ENCODE measurements around the gene MYLK2. TPM values are rescaled to one million over a fixed set of nuclear protein-coding genes. Genes with fewer than 3 reads are reported as not detected.

The MYLK2 gene
- total RNA-seq, 1 experiment from 2014 or later, result 0.74 TPM

DNA sequence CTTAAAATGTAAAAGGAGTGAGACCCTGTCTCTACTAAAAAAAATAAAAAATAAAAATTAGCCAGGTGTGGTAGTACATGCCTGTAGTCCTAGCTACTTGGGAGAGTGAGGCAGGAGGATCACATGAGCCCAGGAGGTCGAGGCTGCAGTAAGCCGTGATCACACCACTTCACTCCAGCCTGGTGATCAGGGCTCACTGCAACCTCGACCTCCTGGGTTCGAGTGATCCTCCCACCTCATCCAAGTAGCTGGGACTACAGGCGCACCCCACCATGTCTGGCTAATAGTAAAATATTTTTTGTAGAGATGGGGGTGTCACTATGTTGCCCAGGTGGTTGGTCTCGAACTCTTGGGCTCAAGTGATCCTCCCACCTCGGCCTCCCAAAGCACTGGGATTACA, 34.3 kb downstream of the MYLK2 start:
- H3K79me2 ChIP-seq (ENCODE audit: insufficient read depth, low read length), result no peaks in the 10 kb centered on the region
- TF ChIP-seq, protein P1, sequence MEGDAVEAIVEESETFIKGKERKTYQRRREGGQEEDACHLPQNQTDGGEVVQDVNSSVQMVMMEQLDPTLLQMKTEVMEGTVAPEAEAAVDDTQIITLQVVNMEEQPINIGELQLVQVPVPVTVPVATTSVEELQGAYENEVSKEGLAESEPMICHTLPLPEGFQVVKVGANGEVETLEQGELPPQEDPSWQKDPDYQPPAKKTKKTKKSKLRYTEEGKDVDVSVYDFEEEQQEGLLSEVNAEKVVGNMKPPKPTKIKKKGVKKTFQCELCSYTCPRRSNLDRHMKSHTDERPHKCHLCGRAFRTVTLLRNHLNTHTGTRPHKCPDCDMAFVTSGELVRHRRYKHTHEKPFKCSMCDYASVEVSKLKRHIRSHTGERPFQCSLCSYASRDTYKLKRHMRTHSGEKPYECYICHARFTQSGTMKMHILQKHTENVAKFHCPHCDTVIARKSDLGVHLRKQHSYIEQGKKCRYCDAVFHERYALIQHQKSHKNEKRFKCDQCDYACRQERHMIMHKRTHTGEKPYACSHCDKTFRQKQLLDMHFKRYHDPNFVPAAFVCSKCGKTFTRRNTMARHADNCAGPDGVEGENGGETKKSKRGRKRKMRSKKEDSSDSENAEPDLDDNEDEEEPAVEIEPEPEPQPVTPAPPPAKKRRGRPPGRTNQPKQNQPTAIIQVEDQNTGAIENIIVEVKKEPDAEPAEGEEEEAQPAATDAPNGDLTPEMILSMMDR (conservative IDR thresholded peaks at IDR 0.05), result no peak
- H3K18ac ChIP-seq (ENCODE audit: insufficient read length, low read depth, low read length), result no peak overlapping the region
- no peaks in the 10 kb centered on the region for H4K20me1 ChIP-seq (ENCODE audit: control insufficient read depth, insufficient read depth, insufficient read length)
- H3K9ac ChIP-seq (ENCODE audit: extremely low read depth, insufficient read length, low read length), result no peak overlapping the region
- DNase-seq, result no peak
- H3K27ac ChIP-seq (ENCODE audit: insufficient read length, low read depth, low read length), result no peak overlapping the region
- no peaks in the 10 kb centered on the region for H3K79me1 ChIP-seq (ENCODE audit: insufficient read depth, low read depth, low read length, poor library complexity, severe bottlenecking)
- H3T11ph ChIP-seq (ENCODE audit: low read length), result no peak overlapping the region
- H3K14ac ChIP-seq (ENCODE audit: insufficient read depth, low read length), result no peak overlapping the region
- H4K8ac ChIP-seq (replicated peaks; ENCODE audit: insufficient read length, low read depth, low read length), result no peak overlapping the region
- no peaks in the 10 kb centered on the region for H3K27me3 ChIP-seq (ENCODE audit: insufficient read depth, low read length)
- H3K56ac ChIP-seq (ENCODE audit: insufficient read length, low read depth, low read length), result no peak overlapping the region
- peaks cover 2% of the 10 kb centered on the region; the same call in 1 of the 2 replicates for H3K4me1 ChIP-seq (ENCODE audit: insufficient read depth, low read length)
- H2BK15ac ChIP-seq (ENCODE audit: low read depth, low read length), result no peak overlapping the region
- no peak overlapping the region for H2BK20ac ChIP-seq (ENCODE audit: low read depth, low read length, poor library complexity, severe bottlenecking)
- H3K23me2 ChIP-seq (ENCODE audit: insufficient read length, low read depth, low read length, poor library complexity, severe bottlenecking), result no peaks in the 10 kb centered on the region
- H3K23ac ChIP-seq (ENCODE audit: insufficient read length, low read depth, low read length), result no peak overlapping the region
- H2BK12ac ChIP-seq (ENCODE audit: insufficient read length, low read depth, low read length), result no peak overlapping the region
- H4K5ac ChIP-seq (ENCODE audit: insufficient read length, low read depth, low read length), result no peak overlapping the region
- H2BK120ac ChIP-seq (ENCODE audit: low read depth, low read length, poor library complexity, severe bottlenecking), result no peak overlapping the region
- H3K4me1 Mint-ChIP-seq, result peaks cover 7 to 11% of the 10 kb centered on the region in 2 experiments
- H4K91ac ChIP-seq (ENCODE audit: insufficient read length, low read depth, low read length), result no peak overlapping the region
- no peak overlapping the region for H3K4ac ChIP-seq (ENCODE audit: low read depth, low read length)
- no peaks in the 10 kb centered on the region for H3K9me3 Mint-ChIP-seq
- no peak overlapping the region for H3K4me2 ChIP-seq (ENCODE audit: insufficient read depth, insufficient read length, low read length)
- H2BK5ac ChIP-seq (ENCODE audit: insufficient read length, low read length), result no peak overlapping the region
- H3K4me3 Mint-ChIP-seq, result no peak overlapping the region
- no peaks in the 10 kb centered on the region for H3K9me3 ChIP-seq (ENCODE audit: control insufficient read depth, low read depth, low read length)
- no peaks in the 10 kb centered on the region for H3K36me3 Mint-ChIP-seq (ENCODE audit: insufficient read depth in 1 of 3, low read depth in 3 of 3)
- WGBS (ENCODE audit: extremely low coverage, insufficient read length, low lambda C conversion rate), result no CpG with 5 or more reads among the region's 7 CpGs
- H2AK5ac ChIP-seq (ENCODE audit: insufficient read length, low read length), result no peak overlapping the region
- H2AFZ ChIP-seq (ENCODE audit: low read length), result no peak overlapping the region
- no peak overlapping the region for H3K27ac Mint-ChIP-seq
- peaks cover 40% of the 10 kb centered on the region for H3K27me3 Mint-ChIP-seq (ENCODE audit: low read depth)

All from H9 (cell line).